Natural killer cell treated with Interleukin-12 subunit alpha and Interleukin-12 subunit beta and Interleukin-15 and Interleukin-18, amount 100 ng/mL, for 72 hours (primary cell): Measurements from ENCODE around the gene DPP10. TPM values are rescaled to one million over a fixed set of nuclear protein-coding genes. Genes with fewer than 3 reads are reported as not detected.

Source experiments
- ATAC-seq, 2 donors: fragments of 150-1000 bp; cut with Tn5 transposase in 1 of 2; sonication (Bioruptor Pico), chemical (Tn5 transposase) in 1 of 2; 2 replicates each; pipeline ENCODE4 v1.10.0; 2021
- DNase-seq: peaks from one replicate; pipeline ENCODE4 v3.0.0; 2022; ENCODE audit warnings: low spot score
- H3K27ac Mint-ChIP-seq, 2 donors: 1 replicate in 1 of 2; 2 replicates in 1 of 2; pipeline ENCODE4 v1.8.0; 2022; ENCODE audit warnings: mixed read lengths in 2 of 2, mild to moderate bottlenecking in 1 of 2, moderate library complexity in 1 of 2
- H3K27me3 Mint-ChIP-seq, 2 donors: 1 replicate in 1 of 2; 2 replicates in 1 of 2; pipeline ENCODE4 v1.8.0; 2022; ENCODE audit warnings: mixed read lengths in 2 of 2
- H3K36me3 Mint-ChIP-seq: one replicate; pipeline ENCODE4 v1.8.0; 2022; ENCODE audit warnings: mixed read lengths
- H3K4me1 Mint-ChIP-seq, 2 donors: 1 replicate in 1 of 2; 2 replicates in 1 of 2; pipeline ENCODE4 v1.8.0; 2022; ENCODE audit warnings: low read depth in 2 of 2, mixed read lengths in 2 of 2, mild to moderate bottlenecking in 1 of 2
- H3K4me3 Mint-ChIP-seq: one replicate; pipeline ENCODE4 v1.8.0; 2022; ENCODE audit warnings: mixed read lengths
- H3K9me3 Mint-ChIP-seq: 2 replicates; pipeline ENCODE4 v1.8.0; 2022; ENCODE audit warnings: mixed read lengths
- total RNA-seq, 2 donors: library from RNA; stranded (reverse); gene quantifications; one replicate each; pipeline ENCODE4 v1.2.3, GENCODE V29; 2022

DPP10 gene
- total RNA-seq, 2 donors from 2014 or later = not detected

DNA sequence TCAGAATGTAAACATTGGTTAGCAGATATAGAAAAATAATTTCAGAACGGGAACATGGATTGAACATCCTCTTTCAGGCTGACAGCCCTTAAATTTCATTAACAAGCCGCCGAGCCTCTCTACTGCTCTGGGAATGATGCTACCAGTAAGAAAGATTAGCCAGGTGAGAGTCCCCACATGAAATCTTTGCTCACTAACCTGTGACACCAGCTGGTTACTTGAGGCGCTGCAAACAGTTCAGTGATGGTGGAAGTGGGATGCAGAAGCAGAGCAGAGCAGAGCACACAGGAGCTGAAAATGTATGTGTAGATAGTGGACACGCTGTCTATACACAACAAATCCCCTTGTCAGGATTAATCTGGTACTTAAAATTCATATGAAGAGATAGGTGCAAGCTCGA lies 721.1 kb downstream of the DPP10 start:
- peaks cover 0 to 4% of the 10 kb centered on the region in 2 donors for H3K4me1 Mint-ChIP-seq
- no peak overlapping the region for H3K4me3 Mint-ChIP-seq
- H3K36me3 Mint-ChIP-seq = no peaks in the 10 kb centered on the region
- DNase-seq (no peak), ATAC-seq (no peak)
- no peak overlapping the region for H3K27ac Mint-ChIP-seq
- peaks cover 6 to 18% of the 10 kb centered on the region in 2 donors for H3K27me3 Mint-ChIP-seq
- no peaks in the 10 kb centered on the region for H3K9me3 Mint-ChIP-seq

- DNase-seq (no peak), ATAC-seq (no peak)
- no peak overlapping the region for H3K27ac Mint-ChIP-seq
- no peak overlapping the region for H3K4me3 Mint-ChIP-seq
- H3K9me3 Mint-ChIP-seq = no peaks in the 10 kb centered on the region
- peaks cover 4 to 15% of the 10 kb centered on the region in 2 donors for H3K27me3 Mint-ChIP-seq
- peaks cover 0 to 4% of the 10 kb centered on the region in 2 donors for H3K4me1 Mint-ChIP-seq
- H3K36me3 Mint-ChIP-seq = no peaks in the 10 kb centered on the region
Measured at GRCh38 chr2:115165529-115166109, 723.2 kb downstream of the DPP10 start.

GRCh38 chr2:115168457-115168856 lies 726.0 kb downstream of the DPP10 start:
- Mint-ChIP-seq H3K4me1 (no peaks in the 10 kb centered on the region), H3K4me3 (no peak overlapping the region), H3K36me3 (no peaks in the 10 kb centered on the region), H3K27ac (no peak overlapping the region), H3K27me3 (no peaks in the 10 kb centered on the region), H3K9me3 (no peaks in the 10 kb centered on the region)
- ATAC-seq (no peak), DNase-seq (no peak)

DNA sequence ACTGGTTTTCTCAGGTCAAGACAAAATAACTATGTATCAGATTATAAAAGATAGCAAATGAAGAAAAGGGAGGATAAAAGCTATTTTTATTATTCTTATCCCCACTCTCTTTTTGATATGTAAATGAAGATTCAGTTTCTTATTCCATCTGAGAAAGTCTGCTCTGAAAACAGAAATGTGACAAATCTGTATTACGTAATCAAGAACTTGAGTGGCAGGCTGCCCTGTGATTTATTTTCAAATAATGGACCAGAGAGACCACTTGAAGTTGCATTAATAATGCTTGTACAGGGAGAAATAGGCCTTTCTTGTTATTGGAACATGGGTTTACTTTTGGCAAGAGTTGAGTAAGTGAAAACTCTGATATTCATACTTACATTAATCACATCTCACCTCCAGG lies 727.4 kb downstream of the DPP10 start:
- DNase-seq (no peak), ATAC-seq (no peak)
- Mint-ChIP-seq H3K9me3 (peaks cover 2% of the 10 kb centered on the region), H3K36me3 (no peaks in the 10 kb centered on the region), H3K4me3 (no peak overlapping the region), H3K4me1 (no peaks in the 10 kb centered on the region), H3K27me3 (no peaks in the 10 kb centered on the region), H3K27ac (no peak overlapping the region)

DNA sequence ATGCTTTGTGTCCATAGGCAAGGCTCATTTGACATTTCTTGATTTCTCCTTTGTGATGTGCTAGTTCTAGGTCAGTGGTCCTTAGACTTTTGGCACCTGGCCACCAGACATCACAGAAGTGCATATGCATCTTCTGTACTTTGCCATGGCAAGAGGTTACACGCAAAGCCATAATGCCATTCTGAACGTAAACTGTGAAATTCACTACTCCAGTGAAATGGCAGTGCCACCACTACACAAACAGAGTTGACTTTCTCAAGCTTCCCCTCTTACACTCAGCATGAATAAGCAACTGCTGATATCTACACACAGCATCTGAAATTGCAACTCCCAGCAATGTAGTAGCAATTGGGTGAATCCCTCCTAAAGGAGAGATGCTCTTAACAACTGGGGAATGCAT lies 729.3 kb downstream of the DPP10 start:
- H3K4me1 Mint-ChIP-seq = no peaks in the 10 kb centered on the region
- H3K27ac Mint-ChIP-seq = no peak overlapping the region
- DNase-seq (no peak), ATAC-seq (no peak)
- no peaks in the 10 kb centered on the region for H3K36me3 Mint-ChIP-seq
- H3K27me3 Mint-ChIP-seq = no peaks in the 10 kb centered on the region
- H3K4me3 Mint-ChIP-seq = no peak overlapping the region
- peaks cover 3% of the 10 kb centered on the region for H3K9me3 Mint-ChIP-seq

- H3K27ac Mint-ChIP-seq = no peak overlapping the region
- H3K9me3 Mint-ChIP-seq = peaks cover 3% of the 10 kb centered on the region
- ATAC-seq (no peak), DNase-seq (no peak)
- H3K36me3 Mint-ChIP-seq = no peaks in the 10 kb centered on the region
- H3K27me3 Mint-ChIP-seq = no peaks in the 10 kb centered on the region
- H3K4me3 Mint-ChIP-seq = no peak overlapping the region
- H3K4me1 Mint-ChIP-seq = no peaks in the 10 kb centered on the region
Measured at GRCh38 chr2:115174651-115175050, 732.2 kb downstream of the DPP10 start.

DNA sequence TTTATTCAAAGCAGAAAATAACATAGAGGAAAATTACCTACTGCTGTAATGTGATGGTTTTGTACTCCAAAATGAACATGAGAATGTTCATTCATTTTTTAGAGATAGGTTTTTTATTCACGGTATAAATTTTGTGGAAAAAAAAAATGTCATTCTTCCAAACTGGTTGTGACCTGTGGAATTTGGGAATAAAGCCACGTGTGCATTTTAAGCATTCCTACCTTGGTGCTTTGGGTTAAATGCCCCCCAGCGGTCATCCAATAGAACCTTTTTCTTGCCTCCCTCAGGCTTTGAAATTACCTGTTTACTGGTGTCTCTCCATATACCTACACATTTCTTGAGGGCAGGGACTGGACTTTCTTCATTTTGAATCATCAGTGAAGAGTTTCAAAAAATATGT lies 740.7 kb downstream of the DPP10 start:
- DNase-seq = no peak
- no peak overlapping the region for H3K27ac Mint-ChIP-seq
- peaks cover 18% of the 10 kb centered on the region for H3K9me3 Mint-ChIP-seq
- H3K27me3 Mint-ChIP-seq = no peaks in the 10 kb centered on the region
- no peaks in the 10 kb centered on the region for H3K4me1 Mint-ChIP-seq
- H3K4me3 Mint-ChIP-seq = no peak overlapping the region
- ATAC-seq = no peak
- H3K36me3 Mint-ChIP-seq = peaks cover 6% of the 10 kb centered on the region

DNA sequence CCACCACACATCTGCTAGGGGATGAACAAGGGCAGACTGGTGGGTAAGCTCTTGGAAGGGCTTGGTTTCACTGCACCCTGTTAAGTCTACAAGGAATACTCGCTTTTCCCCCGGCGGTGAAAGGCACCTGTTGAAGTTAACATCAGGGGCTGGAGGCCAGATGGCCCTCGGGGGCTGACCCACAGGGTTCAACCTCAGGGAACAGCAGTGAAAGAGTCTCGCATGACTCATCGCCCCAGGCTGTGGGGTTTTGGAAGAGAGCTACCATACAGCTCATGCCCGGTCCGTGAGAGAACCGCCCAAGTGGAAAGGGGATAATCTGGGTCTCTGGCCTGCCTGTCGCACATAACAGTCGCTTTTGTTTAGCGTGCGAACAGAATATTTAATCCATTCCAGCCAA lies 748.0 kb downstream of the DPP10 start:
- no peak overlapping the region for H3K27ac Mint-ChIP-seq
- DNase-seq (no peak), ATAC-seq (no peak)
- peaks cover 6% of the 10 kb centered on the region for H3K36me3 Mint-ChIP-seq
- H3K4me3 Mint-ChIP-seq = no peak overlapping the region
- H3K9me3 Mint-ChIP-seq = peaks cover 32% of the 10 kb centered on the region
- no peaks in the 10 kb centered on the region for H3K27me3 Mint-ChIP-seq
- no peaks in the 10 kb centered on the region for H3K4me1 Mint-ChIP-seq

- no peak overlapping the region for H3K27ac Mint-ChIP-seq
- DNase-seq (no peak), ATAC-seq (no peak)
- no peak overlapping the region for H3K4me3 Mint-ChIP-seq
- no peaks in the 10 kb centered on the region for H3K36me3 Mint-ChIP-seq
- H3K4me1 Mint-ChIP-seq = no peaks in the 10 kb centered on the region
- no peaks in the 10 kb centered on the region for H3K27me3 Mint-ChIP-seq
- peaks cover 11% of the 10 kb centered on the region for H3K9me3 Mint-ChIP-seq
Measured at GRCh38 chr2:115194623-115195022, 752.2 kb downstream of the DPP10 start.

- no peak overlapping the region for H3K4me3 Mint-ChIP-seq
- no peaks in the 10 kb centered on the region for H3K4me1 Mint-ChIP-seq
- DNase-seq = no peak
- no peak for ATAC-seq
- H3K36me3 Mint-ChIP-seq = no peaks in the 10 kb centered on the region
- no peaks in the 10 kb centered on the region for H3K27me3 Mint-ChIP-seq
- H3K27ac Mint-ChIP-seq = no peak overlapping the region
- H3K9me3 Mint-ChIP-seq = peaks cover 9% of the 10 kb centered on the region
Measured at GRCh38 chr2:115196587-115196986, 754.1 kb downstream of the DPP10 start.

DNA sequence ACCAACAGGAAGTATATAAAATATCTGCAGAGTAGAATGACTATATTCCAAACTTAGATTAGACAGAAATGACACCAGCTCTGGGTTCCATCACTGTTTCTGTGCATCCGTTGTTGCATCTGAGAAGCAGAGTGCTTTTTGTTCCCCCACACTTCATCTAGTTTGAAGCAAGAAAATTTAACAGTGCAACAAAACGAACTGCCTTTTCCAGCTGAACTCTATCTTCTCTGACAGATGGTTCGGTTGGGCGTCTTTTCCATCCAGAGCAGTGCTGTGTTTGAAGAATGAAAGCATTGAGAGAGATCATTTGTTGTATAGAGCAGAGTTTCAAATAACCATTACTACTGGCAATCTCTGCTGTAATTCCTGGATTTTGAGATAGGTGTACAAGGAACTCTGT lies 757.5 kb downstream of the DPP10 start:
- Mint-ChIP-seq H3K4me3 (no peak overlapping the region), H3K9me3 (peaks cover 7% of the 10 kb centered on the region), H3K36me3 (no peaks in the 10 kb centered on the region), H3K27ac (no peak overlapping the region), H3K4me1 (no peaks in the 10 kb centered on the region), H3K27me3 (no peaks in the 10 kb centered on the region)
- ATAC-seq (no peak), DNase-seq (no peak)

- H3K27ac Mint-ChIP-seq = no peak overlapping the region
- no peaks in the 10 kb centered on the region for H3K36me3 Mint-ChIP-seq
- H3K4me3 Mint-ChIP-seq = no peak overlapping the region
- H3K27me3 Mint-ChIP-seq = no peaks in the 10 kb centered on the region
- H3K9me3 Mint-ChIP-seq = peaks cover 6% of the 10 kb centered on the region
- no peaks in the 10 kb centered on the region for H3K4me1 Mint-ChIP-seq
- DNase-seq = no peak
- no peak for ATAC-seq
Measured at GRCh38 chr2:115201386-115201785, 758.9 kb downstream of the DPP10 start.

DNA sequence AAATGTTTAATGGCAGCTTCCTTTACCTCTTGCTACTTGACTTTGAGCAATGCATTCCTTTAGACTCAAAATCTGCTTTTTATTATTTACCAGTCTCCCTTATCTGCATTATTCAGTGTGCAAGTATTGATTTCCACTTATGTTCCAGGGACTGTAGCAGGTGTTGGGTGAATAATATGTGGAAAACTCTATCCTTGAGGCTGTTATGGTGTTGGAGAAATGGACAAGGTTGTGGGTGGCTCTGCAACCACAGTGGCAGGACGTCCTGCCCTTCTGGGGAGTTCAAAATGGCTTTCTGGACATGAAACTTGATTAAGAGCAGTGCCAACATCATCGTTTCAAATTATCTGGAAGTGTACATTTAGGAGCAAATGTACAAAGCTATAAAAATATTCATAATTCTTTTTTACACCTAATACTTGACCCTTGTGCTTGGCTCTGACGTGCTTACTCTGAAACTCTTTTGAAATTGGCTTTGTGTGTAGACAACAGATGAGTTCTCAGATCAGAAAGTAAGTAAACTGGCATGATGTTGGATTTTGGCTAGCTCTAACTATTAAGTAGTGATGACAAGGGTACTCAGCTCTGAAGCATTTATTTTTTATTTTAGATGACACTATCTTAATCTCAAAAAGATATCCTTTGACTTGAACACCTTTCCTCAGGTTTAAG lies 766.2 kb downstream of the DPP10 start:
- peaks cover 11% of the 10 kb centered on the region for H3K9me3 Mint-ChIP-seq
- no peaks in the 10 kb centered on the region for H3K36me3 Mint-ChIP-seq
- no peak overlapping the region for H3K4me3 Mint-ChIP-seq
- no peaks in the 10 kb centered on the region for H3K27me3 Mint-ChIP-seq
- ATAC-seq (no peak), DNase-seq (no peak)
- no peak overlapping the region for H3K27ac Mint-ChIP-seq
- H3K4me1 Mint-ChIP-seq = no peaks in the 10 kb centered on the region

GRCh38 chr2:115214050-115214449 lies 771.6 kb downstream of the DPP10 start:
- H3K4me1 Mint-ChIP-seq = no peaks in the 10 kb centered on the region
- ATAC-seq (no peak), DNase-seq (no peak)
- no peaks in the 10 kb centered on the region for H3K27me3 Mint-ChIP-seq
- no peaks in the 10 kb centered on the region for H3K36me3 Mint-ChIP-seq
- peaks cover 16% of the 10 kb centered on the region for H3K9me3 Mint-ChIP-seq
- H3K27ac Mint-ChIP-seq = no peak overlapping the region
- no peak overlapping the region for H3K4me3 Mint-ChIP-seq

GRCh38 chr2:115219296-115219695 lies 776.9 kb downstream of the DPP10 start:
- Mint-ChIP-seq H3K4me1 (no peaks in the 10 kb centered on the region), H3K27ac (no peak overlapping the region), H3K9me3 (peaks cover 14% of the 10 kb centered on the region), H3K4me3 (no peak overlapping the region), H3K36me3 (no peaks in the 10 kb centered on the region), H3K27me3 (no peaks in the 10 kb centered on the region)
- ATAC-seq (no peak), DNase-seq (no peak)
